ENCODE results near the gene SNCB.
"Not testable (repeated sequence)": the region's sequence is repeated elsewhere in the genome, so short reads cannot be mapped to it uniquely, and the experiment has no call there.

SNCB gene

DNA sequence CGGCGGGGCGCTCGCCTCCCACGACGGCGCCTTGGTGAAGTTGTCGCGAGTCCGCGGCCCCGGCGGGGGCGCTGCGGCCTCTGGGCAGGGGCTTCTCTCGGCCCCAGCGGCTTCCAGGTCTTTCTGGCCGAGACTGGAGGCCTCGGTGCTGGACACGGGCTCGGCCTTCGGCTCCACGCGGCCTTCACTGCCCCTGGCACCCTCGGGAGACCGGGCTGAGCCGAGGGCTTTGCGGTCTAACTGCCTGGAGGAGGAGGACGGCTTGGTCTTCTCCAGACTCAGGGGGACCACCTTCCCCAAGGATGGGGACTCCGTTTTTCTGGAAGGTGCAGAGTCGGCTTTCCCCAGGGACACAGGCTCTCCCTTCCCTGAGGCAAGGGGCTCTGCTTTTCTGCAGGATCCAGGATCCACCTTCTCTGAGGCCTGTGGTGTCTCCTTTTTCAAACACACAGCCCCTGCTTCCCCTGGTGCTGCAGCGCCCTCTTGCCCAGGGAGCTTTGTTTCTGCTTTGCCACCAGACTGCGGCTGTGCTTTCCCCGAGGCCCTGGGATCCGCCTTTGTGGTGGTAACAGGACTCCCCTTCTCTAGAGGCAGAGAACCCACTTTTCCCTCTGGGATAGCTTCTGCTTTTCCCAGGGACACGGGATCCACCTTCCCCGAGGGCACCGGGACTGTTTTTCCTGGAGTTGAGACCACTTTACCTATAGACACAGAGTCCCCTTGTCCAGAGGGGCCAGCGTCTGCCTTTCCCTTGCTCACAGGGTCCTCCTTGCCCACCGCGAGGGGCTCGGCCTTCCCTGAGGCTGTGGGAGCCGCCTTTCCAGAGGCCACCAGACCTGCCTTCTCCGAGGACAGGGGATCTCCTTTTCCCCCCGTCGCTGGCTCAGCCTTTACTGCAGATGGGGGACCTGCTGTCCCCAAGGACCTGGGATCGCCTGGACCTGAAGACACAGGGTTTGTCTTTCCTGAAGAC is 32.6 kb downstream of the SNCB start:
- DNase-seq (ENCODE audit: low spot score) = no peak

DNA sequence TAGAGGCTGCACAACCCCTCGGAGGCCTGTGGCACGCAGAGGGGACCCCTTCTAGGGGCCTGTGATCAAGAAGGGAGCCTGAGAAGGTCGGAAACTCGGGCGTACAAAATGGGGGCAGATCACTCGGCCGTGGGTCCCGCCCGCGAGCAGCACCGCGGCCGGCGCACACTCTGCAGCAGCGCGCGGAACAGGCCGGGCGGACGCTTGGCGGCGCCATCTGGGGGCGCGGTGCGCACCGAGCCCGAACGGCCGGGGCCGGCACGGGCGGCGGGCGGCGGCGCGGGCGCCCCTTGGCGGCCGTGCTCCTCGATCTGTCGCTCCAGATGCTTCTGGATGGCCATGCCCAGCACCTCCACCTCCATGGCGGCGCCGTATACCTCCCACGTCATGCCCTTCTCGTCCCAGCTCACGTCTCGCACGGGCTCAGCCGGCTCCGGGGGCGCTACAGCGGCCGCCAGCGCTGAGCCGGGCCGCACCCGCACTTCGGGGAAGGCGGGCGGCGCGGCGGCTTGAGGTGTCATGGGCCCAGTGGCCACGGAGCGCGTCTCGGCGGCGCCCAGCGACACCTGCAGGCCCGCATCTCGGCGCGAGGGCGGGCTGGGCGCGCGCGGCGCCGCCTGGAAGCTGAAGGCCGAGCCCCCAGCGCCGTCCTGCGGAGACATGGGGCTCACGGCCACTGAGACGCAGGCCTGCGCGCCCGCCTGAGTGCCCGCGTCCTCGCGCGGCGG is 33.5 kb downstream of the SNCB start:
- DNase-seq (ENCODE audit: low spot score) = peak; percentile 40

GRCh38 chr5:176596069-176596644 is 34.2 kb downstream of the SNCB start:
- no peak for DNase-seq (ENCODE audit: low spot score)

DNA sequence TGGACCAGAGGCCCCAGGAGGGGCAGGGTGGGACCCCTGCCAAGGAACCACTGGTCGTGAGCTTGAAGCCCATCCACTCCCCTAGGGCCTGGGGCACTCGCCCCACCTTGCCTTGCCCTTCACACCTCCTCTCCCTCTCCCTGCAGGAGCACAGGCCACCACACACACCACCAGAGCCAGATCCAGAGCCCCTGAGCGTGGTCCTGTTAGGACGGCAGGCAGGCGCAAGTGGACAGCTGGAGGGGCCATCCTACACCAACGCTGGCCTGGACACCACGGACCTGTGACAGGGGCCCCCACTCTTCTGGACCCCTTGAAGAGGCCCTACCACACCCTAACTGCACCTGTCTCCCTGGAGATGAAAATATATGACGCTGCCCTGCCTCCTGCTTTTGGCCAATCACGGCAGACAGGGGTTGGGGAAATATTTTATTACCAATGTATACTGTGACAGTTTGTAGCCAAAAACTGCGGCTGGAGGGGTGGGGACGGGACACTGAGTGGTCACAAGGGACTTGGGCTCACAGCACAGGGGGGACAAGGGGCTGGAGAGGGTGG is 34.9 kb downstream of the SNCB start:
- DNase-seq (ENCODE audit: low spot score) = no peak

- DNase-seq (ENCODE audit: low spot score) = no peak
Measured at GRCh38 chr5:176594554-176594953, 35.8 kb downstream of the SNCB start.

- no peak for DNase-seq (ENCODE audit: low spot score)
Measured at GRCh38 chr5:176593273-176593869, 37.0 kb downstream of the SNCB start.

GRCh38 chr5:176592573-176592972 is 37.8 kb downstream of the SNCB start:
- no peak for DNase-seq (ENCODE audit: low spot score)

GRCh38 chr5:176591667-176592066 is 38.7 kb downstream of the SNCB start:
- not testable (repeated sequence) for DNase-seq (ENCODE audit: low spot score)

GRCh38 chr5:176590035-176590717 is 40.2 kb downstream of the SNCB start:
- DNase-seq (ENCODE audit: low spot score) = no peak

DNA sequence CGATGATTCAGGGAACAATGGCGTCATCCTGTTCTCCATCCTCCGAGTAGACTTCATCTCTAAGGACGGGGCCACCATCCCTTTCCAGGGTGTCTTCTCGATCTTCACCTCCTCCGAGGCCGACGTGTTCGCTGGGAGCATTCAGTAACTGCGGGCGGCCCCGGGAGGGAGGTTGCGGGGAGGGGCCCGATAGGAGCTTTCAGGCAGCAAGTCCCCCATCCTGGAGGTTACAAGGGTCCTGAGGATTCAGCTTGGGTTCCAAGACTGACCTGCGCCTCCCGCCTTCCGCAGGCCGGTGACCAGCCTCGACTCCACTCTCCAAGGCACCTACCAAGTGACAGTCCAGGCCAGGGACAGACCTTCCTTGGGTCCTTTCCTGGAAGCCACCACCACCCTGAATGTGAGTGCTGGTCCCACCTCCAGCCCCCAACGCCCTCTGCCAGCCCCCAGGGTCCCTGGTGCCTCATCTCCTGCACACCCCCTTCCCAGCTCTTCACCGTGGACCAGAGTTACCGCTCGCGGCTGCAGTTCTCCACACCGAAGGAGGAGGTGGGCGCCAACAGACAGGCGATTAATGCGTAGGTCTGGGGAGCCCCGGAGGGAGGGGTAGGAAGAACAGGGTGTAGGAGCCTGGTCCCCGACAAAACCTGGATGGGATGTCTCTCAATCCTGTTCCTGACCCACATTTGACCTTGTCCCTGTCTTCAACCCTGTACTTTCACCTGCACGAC is 41.1 kb downstream of the SNCB start:
- no peak for DNase-seq (ENCODE audit: low spot score)

GRCh38 chr5:176588297-176588696 is 42.0 kb downstream of the SNCB start:
- DNase-seq (ENCODE audit: low spot score) = no peak

DNA sequence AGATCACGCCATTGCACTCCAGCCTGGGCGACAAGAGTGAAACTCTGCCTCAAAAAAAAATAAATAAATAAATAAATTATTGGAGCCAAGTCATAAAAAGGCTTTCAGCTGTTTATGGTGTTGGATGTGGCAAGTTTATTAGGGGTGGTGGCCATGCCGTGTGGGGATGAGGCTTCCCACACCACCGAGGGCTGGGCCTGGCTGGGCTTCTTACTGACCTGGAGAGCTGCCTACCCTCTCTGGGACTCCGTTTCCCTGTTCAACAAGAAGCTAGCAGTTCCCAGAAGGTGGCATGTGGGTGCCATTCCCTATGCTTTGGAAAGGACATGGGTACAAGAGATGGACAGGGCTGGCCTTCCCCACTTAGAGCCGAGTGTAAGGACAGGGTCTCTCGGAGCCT is 42.9 kb downstream of the SNCB start:
- DNase-seq (ENCODE audit: low spot score) = no peak

GRCh38 chr5:176583076-176583475 is 47.3 kb downstream of the SNCB start:
- no peak for DNase-seq (ENCODE audit: low spot score)

GRCh38 chr5:176581361-176581760 is 49.0 kb downstream of the SNCB start:
- no peak for DNase-seq (ENCODE audit: low spot score)

DNA sequence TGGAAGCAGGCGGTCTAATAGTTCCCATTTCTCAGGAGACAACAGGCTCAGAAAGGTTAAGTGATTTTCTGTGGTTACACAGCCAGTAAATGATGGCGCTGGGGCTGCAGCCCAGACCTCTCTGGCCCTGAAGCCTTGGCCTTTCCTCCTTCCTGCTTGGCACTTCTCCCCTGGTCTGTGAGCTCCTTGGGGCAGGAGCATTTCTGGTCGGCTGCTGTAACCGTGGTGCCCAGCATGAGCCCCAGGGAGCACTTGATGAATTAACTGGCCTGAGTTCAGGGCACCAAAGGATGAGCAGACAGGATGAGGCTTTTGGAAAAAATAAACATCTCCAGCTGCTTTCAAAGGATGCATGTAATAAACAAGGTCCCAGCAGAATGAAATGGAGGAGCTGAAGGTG is 51.0 kb downstream of the SNCB start:
- no peak for DNase-seq (ENCODE audit: low spot score)

GRCh38 chr5:176578391-176578808 is 51.9 kb downstream of the SNCB start:
- peak; percentile 54 for DNase-seq (ENCODE audit: low spot score)

- no peak for DNase-seq (ENCODE audit: low spot score)
Measured at GRCh38 chr5:176577312-176578176, 52.8 kb downstream of the SNCB start.

- no peak for DNase-seq (ENCODE audit: low spot score)
Measured at GRCh38 chr5:176575488-176576422, 54.6 kb downstream of the SNCB start.

- DNase-seq (ENCODE audit: low spot score) = no peak
Measured at GRCh38 chr5:176575066-176575465, 55.3 kb downstream of the SNCB start.
